T-helper 17 cell (primary cell): ENCODE results near the gene ZC3H12C. TPM values are rescaled to one million over a fixed set of nuclear protein-coding genes. Genes with fewer than 3 reads are reported as not detected.

Experiments
- ATAC-seq: fragments of 150-1000 bp; cut with Tn5 transposase; 2 replicates; pipeline ENCODE4 v1.10.0; 2021; ENCODE audit warnings: mild to moderate bottlenecking, moderate library complexity
- DNase-seq, 3 donors: peaks; one replicate each; pipeline versions ENCODE4 v3.0.0 to v3.0.0-alpha.2; 2020 to 2021
- H3K9me3 ChIP-seq: one replicate; pipeline ENCODE4 v1.7.0; 2013; ENCODE audit warnings: low read length, mild to moderate bottlenecking; ENCODE audit not compliant: control insufficient read depth, poor library complexity, severe bottlenecking
- H3K27ac Mint-ChIP-seq: one replicate; pipeline ENCODE4 v1.8.0; 2022; ENCODE audit warnings: mild to moderate bottlenecking, moderate library complexity, mixed read lengths
- H3K27me3 Mint-ChIP-seq: one replicate; pipeline ENCODE4 v1.8.0; 2022; ENCODE audit warnings: mixed read lengths
- H3K36me3 Mint-ChIP-seq: one replicate; pipeline ENCODE4 v1.8.0; 2022; ENCODE audit warnings: low read depth, mixed read lengths
- H3K4me1 Mint-ChIP-seq: one replicate; pipeline ENCODE4 v1.8.0; 2022; ENCODE audit warnings: mild to moderate bottlenecking, mixed read lengths
- H3K4me3 Mint-ChIP-seq: one replicate; pipeline ENCODE4 v1.8.0; 2022; ENCODE audit warnings: mild to moderate bottlenecking, moderate library complexity, mixed read lengths
- total RNA-seq, 4 donors: library from RNA in 2 of 4; stranded (reverse) in 2 of 4; gene quantifications; one replicate each; pipeline ENCODE4 v1.2.3 and lab custom pipeline; 2022 to 2026

Gene ZC3H12C
- total RNA-seq, 2 donors from 2014 or later = 0.15 to 0.91 TPM

DNA sequence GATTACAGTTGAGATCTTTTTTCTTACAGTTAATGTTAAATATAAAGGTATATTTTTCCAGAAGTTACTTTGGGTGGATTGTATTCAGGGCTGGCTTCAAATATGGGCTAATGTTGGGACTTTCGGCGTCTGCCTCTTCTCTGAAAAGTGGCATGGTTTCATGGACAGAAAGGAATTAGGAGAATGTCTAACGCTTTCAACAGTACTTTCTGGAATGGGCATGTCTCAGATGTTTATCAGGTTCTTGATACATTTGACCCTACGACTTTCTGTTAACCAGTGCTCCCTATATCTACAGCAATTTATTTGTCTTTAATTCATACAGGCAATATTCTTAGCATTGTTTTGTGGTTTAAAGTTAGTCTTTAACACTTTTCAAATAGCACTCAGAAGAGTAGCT, 33.7 kb downstream of the ZC3H12C start:
- no peak overlapping the region for H3K27ac Mint-ChIP-seq
- H3K4me3 Mint-ChIP-seq = no peak overlapping the region
- H3K9me3 ChIP-seq = no peaks in the 10 kb centered on the region
- ATAC-seq (no peak), DNase-seq (no peak)
- no peaks in the 10 kb centered on the region for H3K36me3 Mint-ChIP-seq
- H3K27me3 Mint-ChIP-seq = peaks cover 23% of the 10 kb centered on the region
- H3K4me1 Mint-ChIP-seq = no peaks in the 10 kb centered on the region

GRCh38 chr11:110128161-110128560, 35.0 kb downstream of the ZC3H12C start:
- no peaks in the 10 kb centered on the region for H3K9me3 ChIP-seq
- H3K27ac Mint-ChIP-seq = no peak overlapping the region
- H3K4me3 Mint-ChIP-seq = no peak overlapping the region
- H3K4me1 Mint-ChIP-seq = no peaks in the 10 kb centered on the region
- ATAC-seq (no peak), DNase-seq (no peak)
- H3K36me3 Mint-ChIP-seq = no peaks in the 10 kb centered on the region
- H3K27me3 Mint-ChIP-seq = peaks cover 23% of the 10 kb centered on the region

DNA sequence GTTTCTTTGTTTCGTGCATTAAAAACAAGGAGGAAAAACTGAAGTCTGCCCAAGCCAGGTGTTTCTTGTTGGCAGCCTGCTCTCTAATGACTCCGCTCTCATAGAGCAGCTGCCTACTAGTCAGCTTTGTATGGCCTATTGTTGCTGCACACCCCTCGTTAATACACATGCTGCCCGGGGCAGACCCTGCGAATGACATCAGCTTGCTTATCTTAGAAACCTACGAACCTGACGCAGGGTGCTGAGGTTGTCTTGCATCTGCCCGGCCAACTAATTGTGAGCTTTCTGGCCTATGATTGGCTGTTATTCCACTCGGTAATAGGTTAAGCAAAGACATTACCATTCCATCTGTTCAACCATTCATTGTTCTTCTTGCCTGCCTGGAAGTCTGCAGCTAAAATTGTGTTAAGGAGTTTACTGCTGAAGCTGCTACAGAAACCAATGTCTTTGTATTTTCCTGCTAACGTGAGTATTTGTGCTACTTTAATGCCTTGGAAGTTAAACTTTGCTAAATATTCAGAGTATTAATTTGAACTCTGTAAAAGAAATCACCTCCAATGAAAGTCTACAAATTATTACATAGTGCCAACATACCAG, 37.5 kb downstream of the ZC3H12C start:
- Mint-ChIP-seq H3K27ac (no peak overlapping the region), H3K27me3 (peaks cover 23% of the 10 kb centered on the region), H3K36me3 (no peaks in the 10 kb centered on the region), H3K4me3 (no peak overlapping the region), H3K4me1 (no peaks in the 10 kb centered on the region)
- no peaks in the 10 kb centered on the region for H3K9me3 ChIP-seq
- DNase-seq (no peak), ATAC-seq (no peak)

- ATAC-seq (no peak), DNase-seq (no peak)
- H3K36me3 Mint-ChIP-seq = no peaks in the 10 kb centered on the region
- no peak overlapping the region for H3K4me3 Mint-ChIP-seq
- no peak overlapping the region for H3K27ac Mint-ChIP-seq
- H3K4me1 Mint-ChIP-seq = no peaks in the 10 kb centered on the region
- peaks cover 23% of the 10 kb centered on the region for H3K27me3 Mint-ChIP-seq
- no peaks in the 10 kb centered on the region for H3K9me3 ChIP-seq
These were observed 38.4 kb downstream of the ZC3H12C start for GRCh38 chr11:110131386-110132123.

DNA sequence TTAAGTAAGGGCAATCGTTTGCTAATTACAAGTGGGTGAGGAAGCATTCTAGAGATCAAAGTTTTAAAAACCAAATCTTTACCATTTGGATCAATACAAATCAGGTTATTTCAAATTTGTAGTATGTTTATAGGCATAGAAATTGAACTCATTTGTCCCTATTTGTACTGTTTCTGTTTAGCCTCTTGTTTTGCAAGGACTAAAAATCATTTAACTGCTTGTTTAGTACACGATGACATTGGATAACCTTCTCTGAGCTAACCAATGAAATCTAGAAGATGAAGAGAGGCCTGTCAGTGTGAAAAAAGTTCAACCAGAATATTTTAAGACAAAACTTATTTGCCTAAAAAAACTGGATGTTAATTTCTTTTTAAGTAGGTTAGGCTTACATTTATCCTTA, 40.0 kb downstream of the ZC3H12C start:
- no peaks in the 10 kb centered on the region for H3K9me3 ChIP-seq
- H3K36me3 Mint-ChIP-seq = no peaks in the 10 kb centered on the region
- H3K4me3 Mint-ChIP-seq = no peak overlapping the region
- H3K27ac Mint-ChIP-seq = no peak overlapping the region
- H3K27me3 Mint-ChIP-seq = peaks cover 17% of the 10 kb centered on the region
- DNase-seq (no peak), ATAC-seq (no peak)
- no peaks in the 10 kb centered on the region for H3K4me1 Mint-ChIP-seq

GRCh38 chr11:110134110-110134509, 40.9 kb downstream of the ZC3H12C start:
- no peak overlapping the region for H3K27ac Mint-ChIP-seq
- DNase-seq (no peak), ATAC-seq (no peak)
- no peak overlapping the region for H3K4me3 Mint-ChIP-seq
- no peaks in the 10 kb centered on the region for H3K36me3 Mint-ChIP-seq
- H3K4me1 Mint-ChIP-seq = no peaks in the 10 kb centered on the region
- H3K9me3 ChIP-seq = no peaks in the 10 kb centered on the region
- H3K27me3 Mint-ChIP-seq = peaks cover 20% of the 10 kb centered on the region

DNA sequence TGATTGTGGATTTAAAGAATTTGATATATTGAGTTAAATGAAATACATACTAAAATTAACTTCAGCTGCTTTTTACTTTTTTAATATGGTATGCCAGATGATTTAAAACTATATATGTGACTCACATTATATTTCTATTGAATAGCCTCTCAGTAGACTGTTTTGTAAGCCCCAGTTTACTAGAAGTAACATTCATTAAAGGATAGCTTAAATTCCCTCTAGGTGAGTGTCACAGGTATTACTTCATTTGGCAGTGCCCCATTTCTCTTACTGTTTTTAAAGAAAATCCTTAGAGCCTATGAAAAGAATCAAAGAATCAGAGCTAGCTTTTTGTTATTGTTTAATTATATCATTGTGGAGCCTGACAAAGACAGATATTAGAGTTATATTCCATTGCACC, 48.6 kb downstream of the ZC3H12C start:
- no peak overlapping the region for H3K4me3 Mint-ChIP-seq
- H3K27me3 Mint-ChIP-seq = peaks cover 14% of the 10 kb centered on the region
- DNase-seq (no peak), ATAC-seq (no peak)
- no peaks in the 10 kb centered on the region for H3K9me3 ChIP-seq
- H3K36me3 Mint-ChIP-seq = no peaks in the 10 kb centered on the region
- no peak overlapping the region for H3K27ac Mint-ChIP-seq
- no peaks in the 10 kb centered on the region for H3K4me1 Mint-ChIP-seq

DNA sequence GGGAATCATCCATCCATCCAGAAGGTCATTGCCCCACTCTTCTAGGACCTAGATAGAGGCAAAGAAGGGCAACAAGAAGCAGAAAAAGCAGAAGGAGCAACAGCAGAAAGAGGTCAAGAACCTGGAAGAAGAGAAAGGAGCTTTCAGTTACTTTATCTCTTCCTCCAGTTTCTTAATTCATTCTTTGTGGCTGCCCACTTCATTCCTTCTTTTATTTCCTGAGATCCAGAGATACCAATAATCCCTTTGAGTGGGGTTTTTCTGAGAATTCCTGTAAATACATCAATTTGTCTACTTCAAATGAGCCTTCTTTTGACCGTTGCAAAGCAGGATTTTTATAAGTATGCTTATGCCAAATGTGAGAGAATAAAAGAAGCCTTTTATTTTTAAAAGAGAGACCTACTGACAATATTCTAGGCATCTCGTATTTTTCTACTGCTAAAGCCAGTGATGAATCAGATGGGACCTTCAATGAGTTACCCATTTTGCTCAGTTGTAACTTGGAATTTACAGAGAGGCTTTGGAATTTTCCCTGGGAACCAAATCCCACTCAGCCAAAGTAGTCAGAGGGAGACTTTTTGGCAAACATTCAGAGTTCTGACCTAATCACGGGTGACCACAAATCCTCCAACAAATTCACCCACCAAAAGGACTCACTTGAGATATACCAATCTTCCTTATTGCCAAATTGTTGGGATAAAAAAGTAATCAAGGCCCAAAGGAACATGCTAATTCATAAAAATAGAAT, 54.9 kb downstream of the ZC3H12C start:
- no peak overlapping the region for H3K4me3 Mint-ChIP-seq
- H3K36me3 Mint-ChIP-seq = no peaks in the 10 kb centered on the region
- no peaks in the 10 kb centered on the region for H3K4me1 Mint-ChIP-seq
- no peak for ATAC-seq
- peaks cover 15% of the 10 kb centered on the region for H3K27me3 Mint-ChIP-seq
- H3K9me3 ChIP-seq = no peaks in the 10 kb centered on the region
- no peak for DNase-seq
- no peak overlapping the region for H3K27ac Mint-ChIP-seq

GRCh38 chr11:110148775-110149744, 55.9 kb downstream of the ZC3H12C start:
- ATAC-seq = peak; percentile 50
- Mint-ChIP-seq H3K36me3 (no peaks in the 10 kb centered on the region), H3K4me3 (no peak overlapping the region), H3K27me3 (peaks cover 21% of the 10 kb centered on the region), H3K4me1 (no peaks in the 10 kb centered on the region), H3K27ac (no peak overlapping the region)
- H3K9me3 ChIP-seq = no peaks in the 10 kb centered on the region
- no peak for DNase-seq

DNA sequence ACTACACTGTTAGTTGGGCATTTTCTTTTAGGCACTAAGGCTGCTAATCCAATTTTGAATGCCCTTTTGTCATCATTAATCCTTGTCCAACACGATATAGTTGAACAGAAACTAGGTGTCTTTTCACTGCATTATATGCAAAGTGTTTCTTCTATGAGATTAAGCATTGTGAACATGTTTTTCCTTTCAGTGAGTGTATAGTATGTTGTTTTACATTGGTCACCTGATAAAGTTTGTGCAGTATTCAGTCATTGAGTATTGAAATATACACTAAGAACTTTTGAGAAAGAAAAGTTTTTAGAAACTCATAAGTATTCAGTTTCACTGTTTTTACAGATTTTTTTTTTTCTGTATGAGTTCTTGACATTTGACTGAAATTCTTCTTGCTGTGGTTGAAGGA, 59.0 kb downstream of the ZC3H12C start:
- H3K4me3 Mint-ChIP-seq = no peak overlapping the region
- peaks cover 16% of the 10 kb centered on the region for H3K27me3 Mint-ChIP-seq
- H3K36me3 Mint-ChIP-seq = no peaks in the 10 kb centered on the region
- no peaks in the 10 kb centered on the region for H3K9me3 ChIP-seq
- DNase-seq (no peak), ATAC-seq (no peak)
- no peaks in the 10 kb centered on the region for H3K4me1 Mint-ChIP-seq
- H3K27ac Mint-ChIP-seq = no peak overlapping the region

GRCh38 chr11:110153474-110153873, 60.3 kb downstream of the ZC3H12C start:
- Mint-ChIP-seq H3K4me3 (no peak overlapping the region), H3K27ac (no peak overlapping the region), H3K36me3 (no peaks in the 10 kb centered on the region), H3K27me3 (peaks cover 27% of the 10 kb centered on the region), H3K4me1 (no peaks in the 10 kb centered on the region)
- ATAC-seq (no peak), DNase-seq (no peak)
- no peaks in the 10 kb centered on the region for H3K9me3 ChIP-seq

GRCh38 chr11:110156503-110156902, 63.3 kb downstream of the ZC3H12C start:
- H3K9me3 ChIP-seq = no peaks in the 10 kb centered on the region
- Mint-ChIP-seq H3K4me1 (no peaks in the 10 kb centered on the region), H3K4me3 (no peak overlapping the region), H3K27ac (no peak overlapping the region), H3K27me3 (peaks cover 34% of the 10 kb centered on the region), H3K36me3 (no peaks in the 10 kb centered on the region)
- ATAC-seq = no peak
- no peak for DNase-seq
